Brain microvascular endothelial cell (primary cell): ENCODE results near the gene LAMB1.

ENCODE experiments used
- DNase-seq: peaks from one replicate; pipeline ENCODE4 v3.0.0-alpha.2; 2020
- H3K27ac ChIP-seq: fragments of 250-450 bp; sonication (Bioruptor Pico); 2 replicates; pipeline ENCODE4 v1.5.1; 2020; ENCODE audit warnings: mild to moderate bottlenecking, moderate library complexity
- H3K27me3 ChIP-seq: fragments of 250-450 bp; sonication (Bioruptor Pico); replicated peaks from 2 replicates; pipeline ENCODE4 v1.5.1; 2020; ENCODE audit warnings: mild to moderate bottlenecking
- H3K36me3 ChIP-seq: fragments of 250-450 bp; sonication (Bioruptor Pico); replicated peaks from 2 replicates; pipeline ENCODE4 v1.5.1; 2020; ENCODE audit warnings: mild to moderate bottlenecking
- H3K4me3 ChIP-seq: 2 replicates; pipeline ENCODE4 v1.5.1; 2011; ENCODE audit warnings: low read depth, mild to moderate bottlenecking, control low read depth, low read length, moderate library complexity
- in situ Hi-C: cut with HindIII; loops from 2 replicates; pipeline ENCODE4 v1.10.0; 2017; ENCODE audit warnings: low sequenced_read_pairs, low pct_ligation_motif_present
- TF ChIP-seq, protein P1 (sequence below): IDR thresholded peaks from 2 replicates; pipeline ENCODE4 v1.5.1; 2011; ENCODE audit warnings: low read depth, mild to moderate bottlenecking, moderate library complexity, low read length, control low read depth, inconsistent platforms; ENCODE audit errors: missing control alignments

Gene LAMB1

DNA sequence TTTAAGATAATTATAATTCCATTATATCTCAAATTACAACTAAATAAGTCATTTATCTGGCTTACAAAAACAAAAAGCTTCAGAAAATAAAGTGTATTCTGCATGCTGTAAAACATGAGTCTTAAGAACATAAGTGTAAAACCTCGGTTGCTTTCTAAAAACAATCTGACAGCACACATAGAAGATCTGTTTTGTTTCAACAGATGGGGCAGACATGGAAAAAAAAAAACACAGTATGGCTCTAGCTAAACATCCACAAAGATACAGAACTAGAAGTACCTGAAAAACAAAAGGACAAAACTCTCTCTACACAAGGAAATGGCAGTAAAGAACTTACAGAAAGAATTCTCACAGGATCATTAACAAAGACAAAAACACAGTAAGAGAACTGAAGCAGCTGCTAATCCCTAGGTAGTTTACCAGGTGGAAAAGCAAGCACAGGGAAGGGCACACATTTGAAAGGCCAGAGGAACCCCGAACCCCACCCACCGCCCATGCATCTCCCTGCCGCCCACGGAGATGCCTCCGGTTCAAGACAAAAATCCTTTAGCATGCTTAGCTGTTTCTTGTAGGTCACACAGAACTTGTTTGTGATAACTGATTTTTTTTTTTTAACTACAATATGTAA lies 69.5 kb downstream of the LAMB1 start:
- Histone ChIP-seq H3K4me3 (no peak overlapping the region), H3K36me3 (peaks cover 88% of the 10 kb centered on the region), H3K27ac (no peak overlapping the region), H3K27me3 (no peaks in the 10 kb centered on the region)
- in situ Hi-C loops = no loop called here
- TF ChIP-seq, protein P1, sequence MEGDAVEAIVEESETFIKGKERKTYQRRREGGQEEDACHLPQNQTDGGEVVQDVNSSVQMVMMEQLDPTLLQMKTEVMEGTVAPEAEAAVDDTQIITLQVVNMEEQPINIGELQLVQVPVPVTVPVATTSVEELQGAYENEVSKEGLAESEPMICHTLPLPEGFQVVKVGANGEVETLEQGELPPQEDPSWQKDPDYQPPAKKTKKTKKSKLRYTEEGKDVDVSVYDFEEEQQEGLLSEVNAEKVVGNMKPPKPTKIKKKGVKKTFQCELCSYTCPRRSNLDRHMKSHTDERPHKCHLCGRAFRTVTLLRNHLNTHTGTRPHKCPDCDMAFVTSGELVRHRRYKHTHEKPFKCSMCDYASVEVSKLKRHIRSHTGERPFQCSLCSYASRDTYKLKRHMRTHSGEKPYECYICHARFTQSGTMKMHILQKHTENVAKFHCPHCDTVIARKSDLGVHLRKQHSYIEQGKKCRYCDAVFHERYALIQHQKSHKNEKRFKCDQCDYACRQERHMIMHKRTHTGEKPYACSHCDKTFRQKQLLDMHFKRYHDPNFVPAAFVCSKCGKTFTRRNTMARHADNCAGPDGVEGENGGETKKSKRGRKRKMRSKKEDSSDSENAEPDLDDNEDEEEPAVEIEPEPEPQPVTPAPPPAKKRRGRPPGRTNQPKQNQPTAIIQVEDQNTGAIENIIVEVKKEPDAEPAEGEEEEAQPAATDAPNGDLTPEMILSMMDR = no peak
- DNase-seq = no peak

DNA sequence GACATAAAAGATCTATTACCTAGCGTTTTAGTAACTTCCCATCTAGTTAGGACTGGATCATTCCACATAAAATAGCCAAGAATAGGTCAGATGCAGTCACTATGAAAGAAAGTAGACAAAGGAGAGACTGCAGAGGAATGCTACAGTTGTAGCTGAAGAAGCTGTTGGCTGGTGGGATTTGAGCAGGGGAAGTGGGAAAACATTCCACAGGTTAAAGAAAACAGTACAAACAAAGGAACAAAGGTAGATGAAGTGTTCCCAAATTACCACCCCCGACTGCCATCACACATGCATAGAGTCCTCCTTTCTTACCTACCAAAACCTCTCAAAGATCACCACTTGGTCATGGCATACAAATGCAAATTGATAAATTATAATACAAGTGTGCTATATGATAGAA lies 70.2 kb downstream of the LAMB1 start:
- H3K4me3 ChIP-seq = no peak overlapping the region
- H3K36me3 ChIP-seq = peaks cover 91% of the 10 kb centered on the region
- DNase-seq = no peak
- H3K27ac ChIP-seq = no peak overlapping the region
- TF ChIP-seq, protein P1 = no peak
- H3K27me3 ChIP-seq = no peaks in the 10 kb centered on the region
- in situ Hi-C loops = no loop called here

DNA sequence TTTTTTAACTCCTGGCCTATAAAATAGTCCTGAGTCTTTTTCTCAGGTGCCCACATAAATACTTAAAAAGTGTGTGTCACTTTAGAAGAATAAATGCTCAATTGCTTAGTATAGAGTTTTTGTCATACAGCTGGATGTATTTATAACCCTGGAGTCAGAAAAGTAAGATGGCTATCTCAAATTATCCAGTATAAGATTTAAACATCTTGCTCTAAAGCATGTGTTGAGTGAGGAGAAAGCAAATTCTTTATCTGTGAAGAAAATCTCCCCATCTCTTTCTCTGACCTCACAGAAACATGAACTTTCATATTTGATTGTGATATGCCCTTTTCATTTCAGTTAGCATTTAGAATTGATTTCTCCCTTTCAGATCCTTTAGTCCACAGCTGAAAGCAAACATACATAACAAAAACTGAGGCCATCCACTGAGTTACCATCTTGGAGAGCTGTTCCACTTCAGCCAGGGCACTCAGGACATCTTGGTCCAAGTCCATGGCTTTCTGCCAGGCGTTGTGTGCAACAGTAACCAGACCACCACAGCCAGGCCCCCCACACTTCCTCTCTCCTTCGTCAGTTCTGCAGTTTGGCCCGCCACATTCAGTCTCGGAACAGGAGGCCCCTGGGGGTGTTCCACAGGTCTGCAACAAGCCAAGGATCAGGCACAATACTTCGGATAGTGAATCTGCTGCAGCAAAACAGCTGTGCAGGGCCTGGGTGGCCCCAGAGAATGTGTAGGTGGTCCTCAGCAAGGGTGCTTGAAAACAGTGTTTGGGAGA lies 71.0 kb downstream of the LAMB1 start:
- H3K27ac ChIP-seq = no peak overlapping the region
- no peak overlapping the region for H3K4me3 ChIP-seq
- in situ Hi-C loops = no loop called here
- H3K27me3 ChIP-seq = no peaks in the 10 kb centered on the region
- TF ChIP-seq, protein P1 = no peak
- no peak for DNase-seq
- peaks cover 89% of the 10 kb centered on the region for H3K36me3 ChIP-seq

DNA sequence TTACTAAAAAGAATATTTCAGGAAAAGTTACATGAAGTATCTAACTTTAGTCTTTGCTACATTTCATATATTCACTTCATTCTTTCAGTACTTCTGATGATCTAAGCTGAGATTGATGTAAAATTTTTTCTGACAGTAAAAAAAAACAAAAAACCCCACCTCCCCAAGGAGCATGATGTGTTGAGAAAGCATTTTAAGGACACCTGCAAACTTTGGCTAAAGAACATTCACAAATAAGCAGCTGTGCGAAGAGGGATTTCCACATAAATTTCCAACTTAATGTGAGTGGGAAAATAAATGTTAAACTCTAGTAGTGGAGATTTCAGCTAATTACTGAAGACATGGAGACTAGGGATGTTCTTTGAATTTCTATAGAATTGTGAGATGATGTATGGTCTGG lies 76.5 kb downstream of the LAMB1 start:
- H3K4me3 ChIP-seq = no peak overlapping the region
- DNase-seq = no peak
- TF ChIP-seq, protein P1 = no peak
- in situ Hi-C loops = no loop called here
- H3K36me3 ChIP-seq = peaks cover 97% of the 10 kb centered on the region
- no peaks in the 10 kb centered on the region for H3K27me3 ChIP-seq
- H3K27ac ChIP-seq = no peak overlapping the region

DNA sequence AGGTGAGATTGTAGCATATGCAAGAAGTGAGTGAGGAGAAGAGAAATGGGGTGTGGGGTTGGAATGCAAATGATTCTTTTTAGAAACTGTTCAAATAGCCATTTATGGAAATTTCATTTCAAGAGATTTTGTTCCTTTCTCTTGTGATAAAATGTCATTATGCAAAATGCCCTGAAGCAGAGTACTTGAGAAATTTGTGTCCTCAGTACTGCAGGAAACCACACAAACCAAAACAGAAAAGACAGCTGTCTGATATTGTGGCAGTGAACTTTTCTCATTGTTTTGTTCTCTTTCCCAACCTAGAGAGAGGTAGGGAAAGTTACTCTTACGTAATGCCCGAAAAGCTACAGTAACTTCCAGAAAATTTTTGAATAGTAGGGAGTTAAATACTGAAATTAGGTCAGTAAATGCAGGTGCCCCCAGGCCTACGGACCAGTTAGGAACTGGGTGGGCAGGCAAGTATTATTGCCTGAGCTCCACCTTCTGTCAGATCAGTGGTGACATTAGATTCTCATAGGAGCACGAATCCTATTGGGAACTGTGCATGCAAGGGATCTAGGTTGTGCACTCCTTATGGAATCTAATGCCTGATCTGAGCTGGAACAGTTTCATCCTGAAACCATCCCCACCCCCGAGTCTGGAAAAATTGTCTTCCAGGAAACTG lies 78.0 kb downstream of the LAMB1 start:
- no peak for DNase-seq
- Histone ChIP-seq H3K36me3 (peaks cover 93% of the 10 kb centered on the region), H3K27ac (no peak overlapping the region), H3K4me3 (no peak overlapping the region), H3K27me3 (no peaks in the 10 kb centered on the region)
- in situ Hi-C loops = no loop called here
- TF ChIP-seq, protein P1 = no peak
